GM21737 (cell line): ENCODE results near the gene DPM2.
A peak's percentile ranks its signal among the peaks of the same experiment; 100 is the strongest.

ENCODE experiments used
- ATAC-seq: cut with Tn5 transposase; IDR thresholded peaks from one replicate; pipeline ENCODE4 v1.9.1; 2021; ENCODE audit warnings: mild to moderate bottlenecking, moderate library complexity; ENCODE audit not compliant: unreplicated experiment

The DPM2 gene

GRCh38 chr9:127921557-127922120, 16.0 kb downstream of the DPM2 start:
- ATAC-seq, result no peak

GRCh38 chr9:127920794-127921193, 16.9 kb downstream of the DPM2 start:
- ATAC-seq, result no peak

- no peak for ATAC-seq
Measured at GRCh38 chr9:127919253-127919815, 18.3 kb downstream of the DPM2 start.

- ATAC-seq, result no peak
Measured at GRCh38 chr9:127918183-127919107, 19.2 kb downstream of the DPM2 start.

GRCh38 chr9:127917603-127918002, 20.1 kb downstream of the DPM2 start:
- ATAC-seq, result no peak

- peak; percentile 69 for ATAC-seq
Measured at GRCh38 chr9:127916720-127917581, 20.7 kb downstream of the DPM2 start, which contains the start of gene ST6GALNAC4. TSS of gene ST6GALNAC4 (minus strand) at chr9:127917041. CDS start at chr9:127916419, 622 bp downstream.

GRCh38 chr9:127915801-127916719, 21.6 kb downstream of the DPM2 start:
- no peak for ATAC-seq

GRCh38 chr9:127915325-127915752, 22.3 kb downstream of the DPM2 start:
- ATAC-seq, result no peak

- no peak for ATAC-seq
Measured at GRCh38 chr9:127913682-127914081, 24.0 kb downstream of the DPM2 start.

- no peak for ATAC-seq
Measured at GRCh38 chr9:127912882-127913281, 24.8 kb downstream of the DPM2 start.

GRCh38 chr9:127912296-127912695, 25.4 kb downstream of the DPM2 start:
- ATAC-seq, result no peak

- ATAC-seq, result no peak
Measured at GRCh38 chr9:127910613-127911205, 26.9 kb downstream of the DPM2 start.

- ATAC-seq, result no peak
Measured at GRCh38 chr9:127909839-127910273, 27.8 kb downstream of the DPM2 start.

- no peak for ATAC-seq
Measured at GRCh38 chr9:127908660-127908926, 29.1 kb downstream of the DPM2 start.

GRCh38 chr9:127907867-127908659, 29.6 kb downstream of the DPM2 start:
- ATAC-seq, result no peak

- ATAC-seq, result no peak
Measured at GRCh38 chr9:127905788-127906191, 31.9 kb downstream of the DPM2 start.

GRCh38 chr9:127905004-127905728, 32.5 kb downstream of the DPM2 start:
- no peak for ATAC-seq

- ATAC-seq, result no peak
Measured at GRCh38 chr9:127904561-127905003, 33.1 kb downstream of the DPM2 start.
